Common myeloid progenitor, CD34-positive (primary cell): ENCODE data around the gene GTF2IRD1.
"Not testable (repeated sequence)": the region's sequence is repeated elsewhere in the genome, so short reads cannot be mapped to it uniquely, and the experiment has no call there.

Experiments used
- CTCF ChIA-PET: fragments of 350-600 bp; sonication (Branson Sonifier 250); formaldehyde crosslinking; loops from one replicate; lab custom pipeline; 2021; ENCODE audit warnings: antibody characterized with exemption; lab: Charles Lee
- POLR2A ChIA-PET: fragments of 350-600 bp; sonication (Branson Sonifier 250); formaldehyde crosslinking; loops from one replicate; lab custom pipeline; 2021; ENCODE audit warnings: antibody characterized with exemption; lab: Charles Lee
- DNase-seq, 3 donors: peaks; one replicate each; pipeline versions ENCODE4 v3.0.0 to v3.0.0-alpha.2; 2013
- H3K27ac ChIP-seq, 2 experiments: 1 replicate in 1 of 2; 2 replicates in 1 of 2; pipeline ENCODE4 v1.7.0; 2013; ENCODE audit warnings: inconsistent platforms in 2 of 2, low read length in 2 of 2, mild to moderate bottlenecking in 2 of 2, low read depth in 1 of 2, moderate library complexity in 1 of 2; ENCODE audit not compliant: severe bottlenecking in 2 of 2, insufficient read depth in 1 of 2, poor library complexity in 1 of 2
- H3K27me3 ChIP-seq, 5 experiments: replicated peaks in 2 of 5; 1 replicate in 3 of 5; 2 replicates in 2 of 5; pipeline versions ENCODE4 v1.6.1 to v1.7.0; 2013; ENCODE audit warnings: low read length in 4 of 5, mild to moderate bottlenecking in 2 of 5, moderate library complexity in 2 of 5, inconsistent platforms in 1 of 5; ENCODE audit not compliant: insufficient read depth in 5 of 5, control insufficient read depth in 4 of 5
- H3K36me3 ChIP-seq, 4 experiments: 1 replicate in 2 of 4; 2 replicates in 2 of 4; pipeline versions ENCODE4 v1.6.1 to v1.7.0; 2013; ENCODE audit warnings: low read length in 3 of 4, control low read depth in 1 of 4, mild to moderate bottlenecking in 1 of 4; ENCODE audit not compliant: control insufficient read depth in 4 of 4, insufficient read depth in 4 of 4
- H3K4me1 ChIP-seq, 4 experiments: 1 replicate in 3 of 4; 2 replicates in 1 of 4; pipeline versions ENCODE4 v1.6.1 to v1.7.1; 2013; ENCODE audit warnings: low read length in 3 of 4, mild to moderate bottlenecking in 3 of 4, control low read depth in 1 of 4, inconsistent platforms in 1 of 4, moderate library complexity in 1 of 4; ENCODE audit not compliant: control insufficient read depth in 4 of 4, insufficient read depth in 4 of 4; ENCODE audit errors: control extremely low read depth in 1 of 4
- H3K4me3 ChIP-seq, 7 experiments: 1 replicate in 4 of 7; 2 replicates in 3 of 7; pipeline versions ENCODE4 v1.5.1 to v1.7.0; 2013; ENCODE audit warnings: mild to moderate bottlenecking in 7 of 7, low read length in 6 of 7, moderate library complexity in 6 of 7, inconsistent platforms in 2 of 7, low read depth in 2 of 7, control low read depth in 1 of 7; ENCODE audit not compliant: insufficient read depth in 4 of 7, control insufficient read depth in 1 of 7; ENCODE audit errors: extremely low read depth in 1 of 7
- H3K9me3 ChIP-seq, 5 experiments: 1 replicate in 4 of 5; 2 replicates in 1 of 5; pipeline versions ENCODE4 v1.6.1 to v1.7.1; 2013; ENCODE audit warnings: low read length in 4 of 5, mild to moderate bottlenecking in 2 of 5, inconsistent platforms in 1 of 5, low read depth in 1 of 5, moderate library complexity in 1 of 5; ENCODE audit not compliant: control insufficient read depth in 4 of 5, insufficient read depth in 2 of 5; ENCODE audit errors: control extremely low read depth in 1 of 5
- WGBS: methylation state at CpG from one replicate; pipeline ENCODE4 v1.1.5; 2013; ENCODE audit not compliant: insufficient coverage; 5-methylcytosine and 5-hydroxymethylcytosine counted together

The GTF2IRD1 gene

GRCh38 chr7:74488518-74489030, 34.9 kb downstream of the GTF2IRD1 start:
- H3K27me3 ChIP-seq, H3K9me3 ChIP-seq, H3K4me1 ChIP-seq, DNase-seq, H3K27ac ChIP-seq, H3K4me3 ChIP-seq, CTCF ChIA-PET, H3K36me3 ChIP-seq, POLR2A ChIA-PET: not testable (repeated sequence)
- 100% methylated on average over 3 of the region's 8 CpGs for WGBS

- no peaks in the 10 kb centered on the region for H3K36me3 ChIP-seq
- peaks cover 0 to 1% (median 0%) of the 10 kb centered on the region in 5 experiments for H3K9me3 ChIP-seq
- no peak for DNase-seq
- no peaks in the 10 kb centered on the region for H3K27me3 ChIP-seq
- 94% methylated on average over 17 of the region's 19 CpGs for WGBS
- ChIA-PET POLR2A (no interaction called here), CTCF (interaction anchor here (0.5 to 1.0 kb wide), 3 partner anchors 22 to 287 kb away, joined by 3 to 4 read pairs (median 3); no protein-coding TSS in a partner anchor)
- no peak overlapping the region for H3K27ac ChIP-seq
- H3K4me1 ChIP-seq, result no peaks in the 10 kb centered on the region
- no peak overlapping the region for H3K4me3 ChIP-seq
Observed at GRCh38 chr7:74489997-74490945, 36.6 kb downstream of the GTF2IRD1 start.

- CTCF ChIA-PET, result interaction anchor here (1.0 kb wide), 1 partner anchor 24 kb away, joined by 4 read pairs; no protein-coding TSS in a partner anchor
- no CpG with 5 or more reads among the region's 2 CpGs for WGBS
- H3K36me3 ChIP-seq, H3K27ac ChIP-seq, H3K4me1 ChIP-seq, H3K27me3 ChIP-seq, H3K4me3 ChIP-seq, POLR2A ChIA-PET, DNase-seq, H3K9me3 ChIP-seq: not testable (repeated sequence)
Observed at GRCh38 chr7:74491490-74491889, 37.8 kb downstream of the GTF2IRD1 start.

- Histone ChIP-seq H3K4me3 (no peak overlapping the region), H3K36me3 (no peaks in the 10 kb centered on the region), H3K4me1 (no peaks in the 10 kb centered on the region), H3K9me3 (peaks cover 0 to 1% (median 0%) of the 10 kb centered on the region in 5 experiments), H3K27ac (no peak overlapping the region), H3K27me3 (no peaks in the 10 kb centered on the region)
- POLR2A ChIA-PET, result no interaction called here
- DNase-seq, result no peak
- CTCF ChIA-PET, result no interaction called here
- 92% methylated on average over 2 of the region's 6 CpGs for WGBS
Observed at GRCh38 chr7:74493295-74493694, 39.6 kb downstream of the GTF2IRD1 start.

GRCh38 chr7:74494076-74494548, 40.4 kb downstream of the GTF2IRD1 start:
- no peak overlapping the region for H3K27ac ChIP-seq
- H3K4me1 ChIP-seq, result no peaks in the 10 kb centered on the region
- H3K4me3 ChIP-seq, result no peak overlapping the region
- H3K27me3 ChIP-seq, result no peaks in the 10 kb centered on the region
- no peaks in the 10 kb centered on the region for H3K36me3 ChIP-seq
- ChIA-PET CTCF (no interaction called here), POLR2A (no interaction called here)
- no peak for DNase-seq
- WGBS, result 96% methylated on average over 10 of the region's 14 CpGs
- H3K9me3 ChIP-seq, result peaks cover 0 to 1% (median 0%) of the 10 kb centered on the region in 5 experiments

GRCh38 chr7:74495112-74496086, 41.7 kb downstream of the GTF2IRD1 start:
- 92% methylated on average over 17 of the region's 19 CpGs for WGBS
- Histone ChIP-seq H3K27me3 (no peaks in the 10 kb centered on the region), H3K36me3 (no peaks in the 10 kb centered on the region), H3K4me3 (no peak overlapping the region), H3K4me1 (no peaks in the 10 kb centered on the region), H3K27ac (no peak overlapping the region), H3K9me3 (peaks cover 0 to 1% (median 0%) of the 10 kb centered on the region in 5 experiments)
- CTCF ChIA-PET, result no interaction called here
- no peak for DNase-seq
- POLR2A ChIA-PET, result no interaction called here
